Neural cell (in vitro differentiated cells): ENCODE data around the gene ATP9B. TPM values are rescaled to one million over a fixed set of nuclear protein-coding genes. Genes with fewer than 3 reads are reported as not detected.

Experiments used
- H2AFZ ChIP-seq: fragments of 200-600, 300-800 bp; sonication (generic), shearing (Covaris generic); 2 replicates; pipeline ENCODE4 v1.6.0; 2014; ENCODE audit warnings: low read depth, mild to moderate bottlenecking, antibody characterized with exemption, low read length, moderate library complexity
- H3F3A ChIP-seq: fragments of 200-600 bp; shearing (Covaris generic); 2 replicates; pipeline ENCODE4 v1.6.1; 2016; ENCODE audit warnings: mild to moderate bottlenecking, moderate library complexity, mixed read lengths, antibody characterized with exemption, low read length; ENCODE audit not compliant: insufficient read depth, poor library complexity, severe bottlenecking
- H3K27ac ChIP-seq: fragments of 200-600, 300-800 bp; sonication (generic), shearing (Covaris generic); 2 replicates; pipeline ENCODE4 v1.5.1; 2014; ENCODE audit warnings: mild to moderate bottlenecking, low read length, moderate library complexity
- H3K27me3 ChIP-seq: fragments of 300-800, 200-600 bp; sonication (generic), shearing (Covaris generic); 2 replicates; pipeline ENCODE4 v1.6.0; 2014; ENCODE audit warnings: mild to moderate bottlenecking, low read depth, low read length, moderate library complexity; ENCODE audit not compliant: insufficient read depth
- H3K36me3 ChIP-seq: fragments of 300-800, 200-600 bp; sonication (generic), shearing (Covaris generic); 2 replicates; pipeline ENCODE4 v1.5.1; 2014; ENCODE audit warnings: mild to moderate bottlenecking, antibody characterized with exemption, low read length, moderate library complexity; ENCODE audit not compliant: insufficient read depth
- H3K4me2 ChIP-seq: fragments of 300-800, 200-600 bp; sonication (generic), shearing (Covaris generic); 2 replicates; pipeline ENCODE4 v1.6.0; 2014; ENCODE audit warnings: mild to moderate bottlenecking, low read length
- H3K4me3 ChIP-seq: fragments of 300-800, 200-600 bp; sonication (generic), shearing (Covaris generic); 2 replicates; pipeline ENCODE4 v1.5.1; 2014; ENCODE audit warnings: mild to moderate bottlenecking, low read length, moderate library complexity
- H3K79me2 ChIP-seq: fragments of 200-600 bp; shearing (Covaris generic); replicated peaks from 2 replicates; pipeline ENCODE4 v1.6.0; 2014; ENCODE audit warnings: mild to moderate bottlenecking, low read length, moderate library complexity; ENCODE audit not compliant: insufficient read depth
- H3K9ac ChIP-seq: fragments of 300-800, 200-600 bp; sonication (generic), shearing (Covaris generic); 2 replicates; pipeline ENCODE4 v1.6.1; 2016; ENCODE audit warnings: mild to moderate bottlenecking, low read length, mixed read lengths
- H3K9me2 ChIP-seq: fragments of 200-600 bp; shearing (Covaris generic); 2 replicates; pipeline ENCODE4 v1.6.1; 2016; ENCODE audit warnings: mild to moderate bottlenecking, low read length, mixed read lengths; ENCODE audit not compliant: insufficient read depth
- H3K9me3 ChIP-seq: fragments of 200-600, 300-800 bp; sonication (generic), shearing (Covaris generic); 2 replicates; pipeline ENCODE4 v1.6.1; 2016; ENCODE audit warnings: mild to moderate bottlenecking, mixed run types, low read length, moderate library complexity, mixed read lengths
- H4K20me1 ChIP-seq: fragments of 200-600 bp; shearing (Covaris generic); 2 replicates; pipeline ENCODE4 v1.6.1; 2016; ENCODE audit warnings: mild to moderate bottlenecking, mixed run types; ENCODE audit not compliant: insufficient read depth
- EP300 ChIP-seq: fragments of 450-650 bp; conservative IDR thresholded peaks from 2 replicates; pipeline ENCODE4 v1.6.1; 2014; ENCODE audit warnings: antibody characterized with exemption, mild to moderate bottlenecking, moderate library complexity; ENCODE audit not compliant: poor library complexity, severe bottlenecking
- EZH2 ChIP-seq: fragments of 200-600, 300-800 bp; shearing (Covaris generic), sonication (generic); IDR thresholded peaks from 2 replicates; pipeline ENCODE4 v1.6.1; 2014; ENCODE audit warnings: antibody characterized with exemption, low read length, borderline replicate concordance, mild to moderate bottlenecking; ENCODE audit not compliant: insufficient read depth, poor library complexity, severe bottlenecking
- MXI1 ChIP-seq: fragments of 450-650 bp; conservative IDR thresholded peaks from 2 replicates; pipeline ENCODE4 v1.6.1; 2014; ENCODE audit warnings: antibody characterized with exemption, mild to moderate bottlenecking; ENCODE audit not compliant: poor library complexity, severe bottlenecking
- POLR2AphosphoS5 ChIP-seq: IDR thresholded peaks from 2 replicates; pipeline ENCODE4 v1.6.1; 2012
- RAD21 ChIP-seq: fragments of 450-650 bp; conservative IDR thresholded peaks from 2 replicates; pipeline ENCODE4 v1.6.1; 2014; ENCODE audit warnings: antibody characterized with exemption, mild to moderate bottlenecking, moderate library complexity
- SMC3 ChIP-seq: fragments of 450-650 bp; conservative IDR thresholded peaks from 2 replicates; pipeline ENCODE4 v1.6.1; 2014; ENCODE audit warnings: antibody characterized with exemption, mild to moderate bottlenecking, moderate library complexity; ENCODE audit not compliant: poor library complexity
- TAF1 ChIP-seq: IDR thresholded peaks from 2 replicates; pipeline ENCODE4 v1.6.1; 2012; ENCODE audit warnings: low read depth
- polyA plus RNA-seq: library from polyadenylated mRNA; depleted of rRNA; stranded (reverse); fragments of >200 nt; gene quantifications from 2 replicates; pipeline ENCODE4 v1.2.3, GENCODE V29; 2014
- TF ChIP-seq, protein P1 (sequence below): fragments of 450-650 bp; IDR thresholded peaks from 2 replicates; pipeline ENCODE4 v1.5.1; 2014; ENCODE audit warnings: antibody characterized with exemption, mild to moderate bottlenecking, moderate library complexity; ENCODE audit not compliant: poor library complexity, severe bottlenecking
- TF ChIP-seq, protein P2 (sequence below): IDR thresholded peaks from 2 replicates; pipeline ENCODE4 v1.6.1; 2012; ENCODE audit warnings: borderline replicate concordance

The ATP9B gene
- polyA plus RNA-seq, 1 donor from 2014 or later: 15.4 TPM

DNA sequence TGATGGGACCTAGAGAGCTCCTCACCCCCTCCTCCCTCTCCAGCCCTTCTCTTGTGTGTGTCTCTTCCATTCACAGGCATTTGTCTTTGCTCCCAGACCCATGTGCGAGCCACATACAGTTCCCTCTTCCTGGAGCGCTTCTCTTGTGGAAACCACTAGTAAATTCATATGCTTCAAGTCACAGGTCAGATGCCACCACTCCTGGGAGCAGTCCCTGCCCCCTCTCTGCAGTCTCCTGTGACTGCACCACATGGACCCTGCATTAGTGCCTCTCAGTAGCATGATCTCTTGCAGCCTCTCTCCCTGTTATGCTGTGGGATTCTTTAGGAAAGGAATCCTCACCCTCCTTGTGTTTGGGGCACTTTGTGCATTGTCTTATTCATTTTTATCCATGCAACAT, 230.1 kb downstream of the ATP9B start:
- Histone ChIP-seq H3K27ac (no peak overlapping the region), H3F3A (no peaks in the 10 kb centered on the region), H3K79me2 (no peaks in the 10 kb centered on the region), H3K9me3 (no peaks in the 10 kb centered on the region), H4K20me1 (no peaks in the 10 kb centered on the region), H3K4me2 (no peak overlapping the region), H3K9ac (no peak overlapping the region), H2AFZ (no peak overlapping the region), H3K36me3 (no peaks in the 10 kb centered on the region), H3K9me2 (no peaks in the 10 kb centered on the region), H3K4me3 (no peak overlapping the region), H3K27me3 (no peaks in the 10 kb centered on the region)
- no peak for TF ChIP-seq MXI1
- TF ChIP-seq RAD21: no peak
- no peak for TF ChIP-seq EP300
- no peak for TF ChIP-seq SMC3
- TF ChIP-seq POLR2AphosphoS5: no peak
- TF ChIP-seq, protein P1, sequence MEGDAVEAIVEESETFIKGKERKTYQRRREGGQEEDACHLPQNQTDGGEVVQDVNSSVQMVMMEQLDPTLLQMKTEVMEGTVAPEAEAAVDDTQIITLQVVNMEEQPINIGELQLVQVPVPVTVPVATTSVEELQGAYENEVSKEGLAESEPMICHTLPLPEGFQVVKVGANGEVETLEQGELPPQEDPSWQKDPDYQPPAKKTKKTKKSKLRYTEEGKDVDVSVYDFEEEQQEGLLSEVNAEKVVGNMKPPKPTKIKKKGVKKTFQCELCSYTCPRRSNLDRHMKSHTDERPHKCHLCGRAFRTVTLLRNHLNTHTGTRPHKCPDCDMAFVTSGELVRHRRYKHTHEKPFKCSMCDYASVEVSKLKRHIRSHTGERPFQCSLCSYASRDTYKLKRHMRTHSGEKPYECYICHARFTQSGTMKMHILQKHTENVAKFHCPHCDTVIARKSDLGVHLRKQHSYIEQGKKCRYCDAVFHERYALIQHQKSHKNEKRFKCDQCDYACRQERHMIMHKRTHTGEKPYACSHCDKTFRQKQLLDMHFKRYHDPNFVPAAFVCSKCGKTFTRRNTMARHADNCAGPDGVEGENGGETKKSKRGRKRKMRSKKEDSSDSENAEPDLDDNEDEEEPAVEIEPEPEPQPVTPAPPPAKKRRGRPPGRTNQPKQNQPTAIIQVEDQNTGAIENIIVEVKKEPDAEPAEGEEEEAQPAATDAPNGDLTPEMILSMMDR: no peak
- TF ChIP-seq, protein P2, sequence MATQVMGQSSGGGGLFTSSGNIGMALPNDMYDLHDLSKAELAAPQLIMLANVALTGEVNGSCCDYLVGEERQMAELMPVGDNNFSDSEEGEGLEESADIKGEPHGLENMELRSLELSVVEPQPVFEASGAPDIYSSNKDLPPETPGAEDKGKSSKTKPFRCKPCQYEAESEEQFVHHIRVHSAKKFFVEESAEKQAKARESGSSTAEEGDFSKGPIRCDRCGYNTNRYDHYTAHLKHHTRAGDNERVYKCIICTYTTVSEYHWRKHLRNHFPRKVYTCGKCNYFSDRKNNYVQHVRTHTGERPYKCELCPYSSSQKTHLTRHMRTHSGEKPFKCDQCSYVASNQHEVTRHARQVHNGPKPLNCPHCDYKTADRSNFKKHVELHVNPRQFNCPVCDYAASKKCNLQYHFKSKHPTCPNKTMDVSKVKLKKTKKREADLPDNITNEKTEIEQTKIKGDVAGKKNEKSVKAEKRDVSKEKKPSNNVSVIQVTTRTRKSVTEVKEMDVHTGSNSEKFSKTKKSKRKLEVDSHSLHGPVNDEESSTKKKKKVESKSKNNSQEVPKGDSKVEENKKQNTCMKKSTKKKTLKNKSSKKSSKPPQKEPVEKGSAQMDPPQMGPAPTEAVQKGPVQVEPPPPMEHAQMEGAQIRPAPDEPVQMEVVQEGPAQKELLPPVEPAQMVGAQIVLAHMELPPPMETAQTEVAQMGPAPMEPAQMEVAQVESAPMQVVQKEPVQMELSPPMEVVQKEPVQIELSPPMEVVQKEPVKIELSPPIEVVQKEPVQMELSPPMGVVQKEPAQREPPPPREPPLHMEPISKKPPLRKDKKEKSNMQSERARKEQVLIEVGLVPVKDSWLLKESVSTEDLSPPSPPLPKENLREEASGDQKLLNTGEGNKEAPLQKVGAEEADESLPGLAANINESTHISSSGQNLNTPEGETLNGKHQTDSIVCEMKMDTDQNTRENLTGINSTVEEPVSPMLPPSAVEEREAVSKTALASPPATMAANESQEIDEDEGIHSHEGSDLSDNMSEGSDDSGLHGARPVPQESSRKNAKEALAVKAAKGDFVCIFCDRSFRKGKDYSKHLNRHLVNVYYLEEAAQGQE: no peak
- TF ChIP-seq TAF1: no peak
- TF ChIP-seq EZH2: no peak

DNA sequence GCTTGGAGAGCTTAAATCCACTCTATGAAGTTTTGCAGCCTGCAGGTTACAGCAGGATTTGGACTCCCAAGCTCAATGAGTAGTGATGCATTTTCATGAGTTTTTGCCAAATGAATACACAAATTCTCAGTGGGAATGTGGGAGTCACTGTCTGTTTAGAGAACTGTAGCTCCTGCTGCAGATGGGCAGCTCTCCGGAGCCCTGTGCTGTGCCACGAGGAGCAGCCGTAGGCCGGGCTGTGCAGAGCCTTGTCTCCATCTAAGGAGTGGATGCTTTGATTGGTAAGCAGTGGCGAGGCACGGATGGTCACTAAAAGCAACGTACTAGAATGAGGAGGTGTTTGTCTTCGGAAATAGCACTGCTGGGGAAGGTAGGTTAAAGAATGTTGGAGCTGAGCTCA, 230.5 kb downstream of the ATP9B start:
- Histone ChIP-seq H3K27ac (no peak overlapping the region), H3K9ac (no peak overlapping the region), H4K20me1 (no peaks in the 10 kb centered on the region), H3K9me2 (no peaks in the 10 kb centered on the region), H3K4me3 (no peak overlapping the region), H3K36me3 (no peaks in the 10 kb centered on the region), H3K4me2 (no peak overlapping the region), H3K79me2 (no peaks in the 10 kb centered on the region), H3K27me3 (no peaks in the 10 kb centered on the region), H3F3A (no peaks in the 10 kb centered on the region), H3K9me3 (no peaks in the 10 kb centered on the region), H2AFZ (no peak overlapping the region)
- no peak for TF ChIP-seq POLR2AphosphoS5
- no peak for TF ChIP-seq SMC3
- no peak for TF ChIP-seq MXI1
- TF ChIP-seq TAF1: no peak
- TF ChIP-seq EP300: no peak
- TF ChIP-seq, protein P1: no peak
- TF ChIP-seq EZH2: no peak
- TF ChIP-seq, protein P2: no peak
